ENCODE data around the gene NXPH4. TPM values are rescaled to one million over a fixed set of nuclear protein-coding genes. Genes with fewer than 3 reads are reported as not detected.

Gene NXPH4
- total RNA-seq, 1 donor from 2014 or later, result not detected

DNA sequence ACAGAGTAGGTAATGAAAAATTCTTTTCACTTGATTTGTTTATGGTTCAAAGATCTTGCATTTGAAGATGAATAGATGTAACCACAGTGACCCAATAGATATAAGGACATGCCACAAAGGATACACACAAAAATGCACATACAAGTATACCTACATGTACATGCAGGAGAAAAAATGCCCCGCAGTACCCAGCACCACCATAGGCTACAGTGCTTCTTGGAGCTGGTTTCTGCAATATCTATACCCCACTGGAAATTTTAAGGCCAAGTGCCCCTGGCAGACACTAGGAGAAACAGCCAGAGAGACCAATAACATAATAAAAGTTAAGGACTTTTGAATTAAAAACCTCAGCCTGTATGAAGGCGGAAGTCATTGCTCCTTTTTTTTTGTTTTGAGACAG is 46.5 kb downstream of the NXPH4 start:
- DNase-seq (ENCODE audit: low read depth), result no peak
- no peak overlapping the region for H3K4me3 ChIP-seq (ENCODE audit: low read depth, low read length)
- TF ChIP-seq, protein P1, sequence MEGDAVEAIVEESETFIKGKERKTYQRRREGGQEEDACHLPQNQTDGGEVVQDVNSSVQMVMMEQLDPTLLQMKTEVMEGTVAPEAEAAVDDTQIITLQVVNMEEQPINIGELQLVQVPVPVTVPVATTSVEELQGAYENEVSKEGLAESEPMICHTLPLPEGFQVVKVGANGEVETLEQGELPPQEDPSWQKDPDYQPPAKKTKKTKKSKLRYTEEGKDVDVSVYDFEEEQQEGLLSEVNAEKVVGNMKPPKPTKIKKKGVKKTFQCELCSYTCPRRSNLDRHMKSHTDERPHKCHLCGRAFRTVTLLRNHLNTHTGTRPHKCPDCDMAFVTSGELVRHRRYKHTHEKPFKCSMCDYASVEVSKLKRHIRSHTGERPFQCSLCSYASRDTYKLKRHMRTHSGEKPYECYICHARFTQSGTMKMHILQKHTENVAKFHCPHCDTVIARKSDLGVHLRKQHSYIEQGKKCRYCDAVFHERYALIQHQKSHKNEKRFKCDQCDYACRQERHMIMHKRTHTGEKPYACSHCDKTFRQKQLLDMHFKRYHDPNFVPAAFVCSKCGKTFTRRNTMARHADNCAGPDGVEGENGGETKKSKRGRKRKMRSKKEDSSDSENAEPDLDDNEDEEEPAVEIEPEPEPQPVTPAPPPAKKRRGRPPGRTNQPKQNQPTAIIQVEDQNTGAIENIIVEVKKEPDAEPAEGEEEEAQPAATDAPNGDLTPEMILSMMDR (conservative IDR thresholded peaks at IDR 0.05; ENCODE audit: low read depth, low read length), result no peak

DNA sequence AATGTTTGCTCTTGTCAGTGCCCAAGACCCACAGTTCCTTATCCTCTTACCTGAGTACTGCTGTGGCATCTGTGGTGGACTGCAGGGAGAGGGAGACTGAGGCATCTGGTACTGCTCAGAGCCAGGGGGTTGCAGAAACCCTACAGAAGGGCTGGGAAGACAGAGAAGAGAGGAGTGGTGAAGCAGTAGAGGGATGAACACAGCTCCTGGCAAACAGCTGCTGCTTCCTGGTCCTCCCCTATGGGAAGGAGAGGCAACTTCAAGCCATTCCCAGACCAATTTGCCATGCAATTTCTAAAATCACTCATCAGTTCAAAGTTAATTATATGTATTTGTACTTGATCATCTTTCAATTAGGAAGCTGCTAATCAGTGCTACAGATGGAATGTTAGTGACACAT is 50.1 kb downstream of the NXPH4 start:
- TF ChIP-seq, protein P1 (conservative IDR thresholded peaks at IDR 0.05; ENCODE audit: low read depth, low read length), result no peak
- H3K4me3 ChIP-seq (ENCODE audit: low read depth, low read length), result no peak overlapping the region
- no peak for DNase-seq (ENCODE audit: low read depth)

DNA sequence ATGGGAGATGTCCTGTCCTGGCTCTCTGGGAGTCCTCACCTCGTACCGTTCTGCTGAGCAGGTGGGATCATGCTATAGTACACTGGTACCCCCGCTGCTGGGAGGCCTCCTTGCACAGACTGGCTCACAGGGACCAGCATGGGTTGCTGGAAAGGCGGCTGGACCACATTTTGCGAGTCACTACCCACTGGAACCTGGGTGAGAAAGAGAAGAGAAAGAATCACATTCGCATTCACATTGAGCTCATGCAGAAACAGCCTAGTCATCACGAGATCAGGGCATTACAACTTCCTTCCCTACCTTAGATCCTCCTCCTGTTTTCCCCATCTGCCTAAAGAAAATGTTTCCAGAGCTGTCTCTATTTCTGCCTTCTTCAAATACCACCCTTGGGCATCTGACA is 51.7 kb downstream of the NXPH4 start:
- DNase-seq (ENCODE audit: low read depth), result no peak
- no peak overlapping the region for H3K4me3 ChIP-seq (ENCODE audit: low read depth, low read length)
- TF ChIP-seq, protein P1 (conservative IDR thresholded peaks at IDR 0.05; ENCODE audit: low read depth, low read length), result no peak

DNA sequence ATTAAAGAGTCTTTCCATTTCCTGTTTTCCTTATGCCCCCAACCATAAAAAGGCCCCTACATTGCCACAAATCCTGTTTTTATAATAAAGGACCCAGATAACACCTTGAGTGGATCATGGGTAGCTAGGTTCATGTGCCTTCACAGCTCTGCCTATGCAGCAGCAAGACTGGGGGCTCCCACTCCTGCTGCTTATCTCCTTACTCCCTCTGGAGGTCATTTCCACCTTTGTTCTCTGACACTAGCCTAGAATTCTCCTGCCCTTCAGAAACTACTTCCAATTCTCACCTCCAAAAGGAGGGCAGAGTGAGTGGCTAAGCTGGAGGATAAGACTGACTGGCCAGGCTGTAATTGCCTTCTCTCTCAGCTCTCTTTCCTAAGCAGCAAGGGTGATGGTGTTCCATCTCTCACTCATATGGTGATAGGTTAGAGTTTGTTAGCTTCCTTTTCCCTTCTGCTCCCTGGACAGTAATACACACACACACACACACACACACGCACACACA is 54.4 kb downstream of the NXPH4 start:
- no peak for DNase-seq (ENCODE audit: low read depth)
- no peak overlapping the region for H3K4me3 ChIP-seq (ENCODE audit: low read depth, low read length)
- TF ChIP-seq, protein P1 (conservative IDR thresholded peaks at IDR 0.05; ENCODE audit: low read depth, low read length), result peak; percentile 29

DNA sequence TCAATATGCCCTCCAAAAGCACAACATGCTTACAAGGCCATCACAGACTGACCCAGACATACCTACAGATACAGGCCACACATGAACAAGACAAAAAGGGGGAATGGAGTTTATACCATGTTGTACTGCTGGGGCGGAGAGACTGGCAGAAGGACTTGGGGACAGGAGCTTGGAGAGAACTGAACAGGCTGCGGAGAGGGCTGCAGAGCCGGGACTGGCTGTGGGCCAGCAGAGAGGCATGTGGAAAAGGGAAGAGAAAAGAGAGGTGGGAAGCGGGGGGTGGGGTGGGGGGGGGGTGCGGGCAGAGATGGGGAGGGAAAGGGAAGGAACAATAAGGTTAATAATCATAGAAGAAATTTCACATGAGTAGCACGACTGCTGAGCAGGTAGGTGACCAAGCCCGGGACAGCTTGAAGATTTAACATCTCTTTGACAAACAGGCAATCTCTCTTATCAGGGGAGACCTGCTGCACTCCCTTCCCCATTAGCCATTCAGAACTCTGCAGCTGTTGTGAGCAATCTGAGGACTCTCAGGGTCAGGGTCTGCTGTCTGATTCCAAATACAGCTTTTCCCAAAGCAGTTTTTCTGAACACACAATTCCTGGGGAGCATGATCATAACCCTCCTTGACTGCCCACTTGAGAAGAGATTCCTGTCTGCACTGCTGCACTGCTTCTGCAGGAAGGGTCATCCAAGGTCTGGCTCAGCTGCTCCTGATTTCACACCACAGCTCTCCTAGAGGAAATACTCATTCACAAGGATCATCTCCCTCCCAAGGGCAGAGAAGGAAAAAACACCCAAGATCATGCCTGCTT is 56.0 kb downstream of the NXPH4 start:
- TF ChIP-seq, protein P1 (conservative IDR thresholded peaks at IDR 0.05; ENCODE audit: low read depth, low read length), result no peak
- H3K4me3 ChIP-seq (ENCODE audit: low read depth, low read length), result no peak overlapping the region
- DNase-seq (ENCODE audit: low read depth), result peak; percentile 40

DNA sequence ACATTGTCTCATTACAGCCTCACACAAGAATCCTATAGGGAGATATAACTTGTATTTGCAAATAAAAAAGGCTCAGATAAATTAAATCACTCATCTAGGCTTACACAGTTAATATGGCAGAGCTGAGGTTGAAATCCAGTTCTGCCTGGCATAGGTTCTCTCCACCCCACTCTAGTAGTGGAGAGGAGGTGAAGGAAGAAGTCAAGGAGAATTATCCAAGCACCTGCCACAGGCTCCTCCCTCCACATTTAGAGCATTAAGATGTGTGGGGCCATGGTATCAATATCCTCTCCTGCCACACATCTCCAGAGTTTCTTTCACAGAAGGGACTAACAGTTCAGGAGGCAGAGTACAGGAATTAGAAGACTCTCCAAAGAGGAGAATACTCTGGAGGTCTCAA is 56.9 kb downstream of the NXPH4 start:
- TF ChIP-seq, protein P1 (conservative IDR thresholded peaks at IDR 0.05; ENCODE audit: low read depth, low read length), result no peak
- H3K4me3 ChIP-seq (ENCODE audit: low read depth, low read length), result no peak overlapping the region
- DNase-seq (ENCODE audit: low read depth), result no peak

Other genes starting within 250 kb of the NXPH4 start
- gene ZBTB39, start 210.2 kb upstream of the NXPH4 start, total RNA-seq, result 4.7 and 5.4 TPM in 2 replicates
- gene TAC3, start 200.3 kb upstream of the NXPH4 start, total RNA-seq, result not detected in 2 replicates
- 0.07 TPM in 1 of 2 replicates, not detected in the other for gene MYO1A, start 166.7 kb upstream of the NXPH4 start, total RNA-seq
- 15.7 and 18.7 TPM in 2 replicates for gene NEMP1, start 138.0 kb upstream of the NXPH4 start, total RNA-seq
- 15.9 and 24.4 TPM in 2 replicates for gene NAB2, start 127.7 kb upstream of the NXPH4 start, total RNA-seq
- gene STAT6, start 105.4 kb upstream of the NXPH4 start, total RNA-seq, result 66.1 and 71.4 TPM in 2 replicates
- 0.72 and 8.9 TPM in 2 replicates for gene LRP1, start 88.3 kb upstream of the NXPH4 start, total RNA-seq
- gene LRP1-AS, start 69.2 kb upstream of the NXPH4 start, total RNA-seq, result not detected in 2 replicates
- 118 and 258 TPM in 2 replicates for gene SHMT2, start 12.9 kb downstream of the NXPH4 start, total RNA-seq
- not detected in 2 replicates for gene STAC3, start 34.4 kb downstream of the NXPH4 start, total RNA-seq
- gene R3HDM2, start 214.2 kb downstream of the NXPH4 start, total RNA-seq, result 10.5 and 12.5 TPM in 2 replicates
- not detected in 2 replicates for gene INHBC, start 218.0 kb downstream of the NXPH4 start, total RNA-seq
- 0.29 TPM in 1 of 2 replicates, not detected in the other for gene INHBE, start 238.5 kb downstream of the NXPH4 start, total RNA-seq
- gene GLI1, start 243.0 kb downstream of the NXPH4 start, total RNA-seq, result 0.51 TPM in 1 of 2 replicates, not detected in the other